ENCODE data around the gene C5AR2.

The C5AR2 gene

DNA sequence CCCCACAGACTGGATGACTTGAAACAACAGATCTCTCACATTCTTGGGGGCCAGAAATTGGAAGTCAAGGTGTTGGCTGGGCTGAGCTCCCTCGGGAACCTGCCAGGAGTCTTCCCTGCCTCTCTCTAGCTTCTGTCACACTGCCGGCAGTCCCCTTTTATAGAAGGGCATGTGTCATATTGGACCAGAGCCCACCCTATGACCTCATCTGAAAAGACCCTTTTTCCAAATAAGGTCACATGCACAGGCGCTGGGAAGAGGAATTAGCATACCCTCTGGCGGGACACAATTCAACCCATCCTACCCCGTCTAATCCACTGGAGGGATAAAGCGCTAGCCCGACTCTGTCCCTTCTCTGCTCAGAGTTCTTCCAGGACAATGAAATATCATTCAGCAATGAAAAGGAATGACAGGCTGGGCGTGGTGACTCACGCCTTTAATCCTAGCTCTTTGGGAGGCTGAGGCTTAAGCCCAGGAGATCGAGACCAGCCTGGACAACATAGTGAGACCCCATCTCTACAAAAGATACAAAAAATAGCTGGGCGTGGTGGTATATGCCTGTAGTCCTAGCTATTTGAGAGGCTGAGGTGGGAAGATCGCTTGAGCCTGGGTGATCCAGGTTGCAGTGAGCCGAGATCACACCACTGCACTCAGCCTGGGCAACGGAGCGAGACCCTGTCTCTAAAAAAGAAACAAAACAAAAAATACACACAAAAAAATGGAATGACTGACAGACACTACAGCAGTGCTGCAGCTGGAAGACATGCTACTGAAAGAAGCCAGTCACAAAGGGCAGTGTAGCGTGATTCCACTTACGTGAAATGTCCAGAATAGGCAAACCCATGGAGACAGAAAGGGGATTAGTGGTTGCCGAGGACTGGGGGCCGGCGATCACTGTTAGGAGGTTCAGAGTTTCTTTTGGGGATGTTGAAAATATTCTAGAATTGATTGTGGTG lies 58.8 kb downstream of the C5AR2 start:
- DNase-seq = no peak

DNA sequence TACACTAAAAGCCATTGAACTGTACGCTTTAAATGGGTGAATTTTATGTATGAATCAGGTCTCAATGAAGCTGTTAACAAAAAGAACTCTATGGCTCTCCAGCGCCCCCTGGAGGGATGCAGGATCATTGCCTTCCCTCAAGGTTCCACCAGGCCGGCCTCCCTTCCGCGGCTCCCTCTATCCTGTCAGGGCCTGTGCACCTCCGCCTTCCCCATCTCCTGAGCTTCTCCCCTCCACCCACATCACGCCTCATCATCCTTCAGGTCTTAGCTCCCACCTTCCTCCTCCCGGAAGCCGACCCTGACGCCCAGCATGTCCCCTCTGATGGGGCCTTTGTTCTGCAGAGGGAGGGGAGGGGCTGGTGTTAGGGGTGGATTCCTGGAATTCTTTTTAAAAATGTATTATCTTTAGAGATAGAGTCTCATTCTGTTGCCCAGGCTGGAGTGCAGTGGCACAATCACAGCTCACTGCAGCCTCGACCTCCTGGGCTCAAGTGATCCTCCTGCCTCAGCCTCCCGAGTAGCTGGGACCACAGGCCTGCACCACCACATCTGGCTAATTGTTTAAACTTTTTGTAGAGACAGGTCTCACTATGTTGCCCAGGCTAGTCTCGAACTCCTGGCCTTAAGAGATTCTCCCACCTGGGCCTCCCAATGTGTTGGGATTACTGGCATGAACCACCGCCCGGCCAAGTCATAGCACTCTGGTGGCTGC lies 59.7 kb downstream of the C5AR2 start:
- no peak for DNase-seq

Measured in 8988T (cell line).